ENCODE data around the gene SLC7A6. TPM values are rescaled to one million over a fixed set of nuclear protein-coding genes. Genes with fewer than 3 reads are reported as not detected.

Gene SLC7A6
- total and polyA plus RNA-seq, 5 donors from 2014 or later = 10.7 to 141 (median 18.8) TPM

DNA sequence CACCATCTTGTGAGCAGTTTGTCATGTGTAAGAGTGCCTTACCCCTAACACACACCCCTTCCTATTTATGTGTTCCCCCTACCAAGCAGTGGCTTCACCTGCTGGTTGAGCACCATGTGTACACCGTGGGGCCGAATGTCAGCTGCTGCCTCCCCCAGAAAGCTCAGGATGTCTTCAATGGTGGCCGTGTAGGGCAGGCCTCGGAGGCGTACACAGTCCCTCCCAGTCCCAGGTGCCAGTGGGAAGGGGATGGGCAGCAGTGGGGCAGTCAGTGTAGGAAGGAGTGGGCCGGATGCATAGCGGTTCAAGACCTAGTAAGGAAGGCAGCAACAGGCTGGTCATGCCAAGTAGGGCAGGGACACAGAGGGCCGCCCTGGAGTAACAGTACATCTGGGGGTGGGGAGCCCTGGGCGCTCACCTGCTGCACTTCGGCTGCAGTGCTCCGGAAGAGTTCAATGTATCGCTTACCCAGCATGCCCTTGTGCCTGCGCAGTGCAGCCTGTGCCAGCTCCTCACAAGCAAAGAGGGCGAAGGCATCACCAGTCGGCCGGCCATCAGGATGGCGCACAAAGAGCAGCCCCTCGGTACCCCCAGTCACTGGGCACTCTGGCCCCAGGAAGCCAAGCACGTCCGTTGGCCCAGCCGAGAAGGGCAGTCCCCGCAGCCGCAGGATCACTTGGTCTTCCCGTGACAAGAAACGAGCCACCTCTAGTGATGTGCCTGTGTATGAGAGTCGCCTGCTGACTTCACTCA lies 32.8 kb upstream of the SLC7A6 start:
- H3K27ac Mint-ChIP-seq = no peak overlapping the region
- H3K27me3 Mint-ChIP-seq = no peaks in the 10 kb centered on the region
- no peaks in the 10 kb centered on the region for H3K27me3 ChIP-seq (ENCODE audit: control insufficient read depth, insufficient read depth, low read length)

DNA sequence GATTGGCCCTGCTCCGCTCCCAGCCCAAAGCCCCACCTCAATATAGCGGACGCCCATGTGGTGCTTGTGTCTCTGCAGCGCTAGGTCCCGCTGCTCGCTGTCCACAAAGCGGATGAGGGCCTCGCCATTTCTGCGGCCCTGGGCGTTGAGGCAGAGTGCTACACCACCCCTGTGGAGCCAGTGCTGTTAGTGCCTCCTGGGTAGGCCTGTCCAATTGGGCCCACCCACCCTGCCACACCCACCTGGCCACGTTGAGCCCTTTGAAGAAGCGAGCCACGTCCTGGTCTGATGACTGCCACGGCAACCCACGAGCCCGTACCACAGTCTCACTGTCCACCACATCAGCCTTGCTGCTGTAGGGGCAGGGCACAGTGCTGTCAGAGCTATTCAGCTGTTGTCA lies 32.0 kb upstream of the SLC7A6 start:
- ATAC-seq (ENCODE audit: low read depth in 2 of 2) (no peak), DNase-seq (no peak)
- Mint-ChIP-seq H3K9me3 (no peaks in the 10 kb centered on the region), H3K4me1 (peaks cover 9 to 35% (median 18%) of the 10 kb centered on the region in 4 donors), H3K4me3 (no peak overlapping the region), H3K27ac (peak overlapping the region in 1 of 3 donors; percentile 14), H3K36me3 (peaks cover 8% of the 10 kb centered on the region), H3K27me3 (no peaks in the 10 kb centered on the region)
- H3K4me1 ChIP-seq (ENCODE audit: control insufficient read depth, insufficient read depth, low read length, poor library complexity, severe bottlenecking) = peaks cover 27% of the 10 kb centered on the region
- H3K36me3 ChIP-seq (ENCODE audit: control insufficient read depth, insufficient read depth, low read length) = peaks cover 22% of the 10 kb centered on the region
- no peak overlapping the region for H3K4me3 ChIP-seq (ENCODE audit: low read depth, low read length)
- no peaks in the 10 kb centered on the region for H3K27me3 ChIP-seq (ENCODE audit: control insufficient read depth, insufficient read depth, low read length)
- H3K9me3 ChIP-seq (ENCODE audit: control insufficient read depth in 2 of 2, low read length in 2 of 2) = no peaks in the 10 kb centered on the region
- no peak overlapping the region for H3K27ac ChIP-seq (ENCODE audit: insufficient read depth, low read length, poor library complexity, severe bottlenecking)

More for the DNA sequence above, 32.8 kb upstream of the SLC7A6 start:
- Mint-ChIP-seq H3K4me3 (peak overlapping the region in 1 of 4 donors; percentile 63), H3K4me1 (peaks cover 9 to 36% (median 23%) of the 10 kb centered on the region in 4 donors), H3K9me3 (no peaks in the 10 kb centered on the region), H3K36me3 (peaks cover 8% of the 10 kb centered on the region)
- Histone ChIP-seq H3K27ac (ENCODE audit: insufficient read depth, low read length, poor library complexity, severe bottlenecking) (no peak overlapping the region), H3K4me3 (ENCODE audit: low read depth, low read length) (no peak overlapping the region), H3K4me1 (ENCODE audit: control insufficient read depth, insufficient read depth, low read length, poor library complexity, severe bottlenecking) (peaks cover 28% of the 10 kb centered on the region), H3K36me3 (ENCODE audit: control insufficient read depth, insufficient read depth, low read length) (peaks cover 25% of the 10 kb centered on the region), H3K9me3 (ENCODE audit: control insufficient read depth in 2 of 2, low read length in 2 of 2) (no peaks in the 10 kb centered on the region)
- ATAC-seq (ENCODE audit: low read depth in 2 of 2) = no peak
- no peak for DNase-seq

DNA sequence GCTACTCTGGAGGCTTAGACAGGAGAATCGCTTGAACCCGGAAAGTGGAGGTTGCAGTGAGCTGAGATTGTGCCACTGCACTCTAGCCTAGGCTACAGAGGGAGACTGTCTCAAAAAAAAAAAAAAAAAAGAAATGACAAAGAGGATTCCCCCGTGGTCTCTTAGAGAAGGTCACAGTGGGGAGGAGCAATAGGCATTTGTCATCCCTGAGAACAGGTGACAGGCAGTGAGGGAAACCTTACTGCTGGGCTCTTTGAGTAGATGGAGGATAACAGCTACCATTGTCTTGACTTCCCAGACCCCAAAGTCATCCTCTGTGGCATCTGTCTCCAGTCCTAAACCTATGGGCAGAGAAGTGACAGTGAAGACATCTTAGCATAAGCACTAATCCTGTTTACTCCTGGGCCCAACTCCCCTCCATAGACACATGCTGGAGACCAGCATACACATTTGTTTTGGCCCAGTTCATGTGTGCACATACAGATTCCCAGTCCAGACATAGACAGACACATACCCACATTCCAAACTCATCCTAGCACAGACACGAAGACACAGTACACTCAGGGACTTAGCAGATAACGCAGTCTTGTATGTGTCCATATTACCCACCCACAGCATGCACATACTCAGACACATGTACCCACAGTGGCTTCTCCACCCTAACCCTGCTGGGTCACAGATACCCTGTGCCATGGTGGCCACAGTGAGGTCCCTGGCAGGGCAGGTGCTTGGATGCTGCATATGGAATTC lies 31.1 kb upstream of the SLC7A6 start:
- ATAC-seq (ENCODE audit: low read depth in 2 of 2) = peak; percentile 16 to 21
- no peaks in the 10 kb centered on the region for H3K27me3 ChIP-seq (ENCODE audit: control insufficient read depth, insufficient read depth, low read length)
- H3K36me3 Mint-ChIP-seq = peaks cover 8% of the 10 kb centered on the region
- H3K27me3 Mint-ChIP-seq = no peaks in the 10 kb centered on the region
- no peak for DNase-seq
- H3K4me1 ChIP-seq (ENCODE audit: control insufficient read depth, insufficient read depth, low read length, poor library complexity, severe bottlenecking) = peaks cover 25% of the 10 kb centered on the region
- no peaks in the 10 kb centered on the region for H3K9me3 ChIP-seq (ENCODE audit: control insufficient read depth in 2 of 2, low read length in 2 of 2)
- H3K4me3 Mint-ChIP-seq = peak overlapping the region in 1 of 4 donors; percentile 24
- H3K27ac ChIP-seq (ENCODE audit: insufficient read depth, low read length, poor library complexity, severe bottlenecking) = no peak overlapping the region
- H3K4me1 Mint-ChIP-seq = peaks cover 4 to 30% (median 15%) of the 10 kb centered on the region in 4 donors
- H3K4me3 ChIP-seq (ENCODE audit: low read depth, low read length) = no peak overlapping the region
- peaks cover 0 to 2% (median 0%) of the 10 kb centered on the region in 7 donors for H3K9me3 Mint-ChIP-seq
- peaks cover 12% of the 10 kb centered on the region for H3K36me3 ChIP-seq (ENCODE audit: control insufficient read depth, insufficient read depth, low read length)
- H3K27ac Mint-ChIP-seq = peak overlapping the region in 2 of 3 donors; percentile 5 to 21

DNA sequence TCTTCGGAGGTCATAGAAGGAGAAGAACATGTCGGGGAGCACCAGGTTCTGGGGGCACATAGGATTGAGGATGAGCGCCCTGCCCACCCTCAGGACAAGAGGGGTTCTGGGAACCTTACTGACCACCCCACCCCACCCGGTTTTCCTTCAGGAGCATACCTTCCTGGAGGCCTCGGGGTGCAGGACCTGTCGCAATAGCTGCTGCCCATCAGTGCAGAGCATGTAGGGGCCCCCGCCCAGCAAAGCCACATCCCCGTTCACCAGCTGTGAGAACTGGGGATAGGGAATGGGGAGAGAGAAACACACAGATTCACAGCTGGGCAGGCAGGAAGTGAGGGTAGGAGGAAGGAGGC lies 30.5 kb upstream of the SLC7A6 start:
- H3K4me1 Mint-ChIP-seq = peaks cover 4 to 31% (median 17%) of the 10 kb centered on the region in 4 donors
- H3K36me3 ChIP-seq (ENCODE audit: control insufficient read depth, insufficient read depth, low read length) = peaks cover 12% of the 10 kb centered on the region
- no peaks in the 10 kb centered on the region for H3K9me3 ChIP-seq (ENCODE audit: control insufficient read depth in 2 of 2, low read length in 2 of 2)
- peaks cover 8% of the 10 kb centered on the region for H3K36me3 Mint-ChIP-seq
- no peak overlapping the region for H3K4me3 ChIP-seq (ENCODE audit: low read depth, low read length)
- H3K27ac Mint-ChIP-seq = peak overlapping the region in 2 of 3 donors; percentile 5 to 21
- peaks cover 25% of the 10 kb centered on the region for H3K4me1 ChIP-seq (ENCODE audit: control insufficient read depth, insufficient read depth, low read length, poor library complexity, severe bottlenecking)
- peaks cover 0 to 2% (median 0%) of the 10 kb centered on the region in 7 donors for H3K9me3 Mint-ChIP-seq
- ATAC-seq (ENCODE audit: low read depth in 2 of 2) = no peak
- no peaks in the 10 kb centered on the region for H3K27me3 ChIP-seq (ENCODE audit: control insufficient read depth, insufficient read depth, low read length)
- no peaks in the 10 kb centered on the region for H3K27me3 Mint-ChIP-seq
- peak overlapping the region in 1 of 4 donors; percentile 24 for H3K4me3 Mint-ChIP-seq
- DNase-seq = no peak
- peak overlapping the region; percentile 33 for H3K27ac ChIP-seq (ENCODE audit: insufficient read depth, low read length, poor library complexity, severe bottlenecking)

DNA sequence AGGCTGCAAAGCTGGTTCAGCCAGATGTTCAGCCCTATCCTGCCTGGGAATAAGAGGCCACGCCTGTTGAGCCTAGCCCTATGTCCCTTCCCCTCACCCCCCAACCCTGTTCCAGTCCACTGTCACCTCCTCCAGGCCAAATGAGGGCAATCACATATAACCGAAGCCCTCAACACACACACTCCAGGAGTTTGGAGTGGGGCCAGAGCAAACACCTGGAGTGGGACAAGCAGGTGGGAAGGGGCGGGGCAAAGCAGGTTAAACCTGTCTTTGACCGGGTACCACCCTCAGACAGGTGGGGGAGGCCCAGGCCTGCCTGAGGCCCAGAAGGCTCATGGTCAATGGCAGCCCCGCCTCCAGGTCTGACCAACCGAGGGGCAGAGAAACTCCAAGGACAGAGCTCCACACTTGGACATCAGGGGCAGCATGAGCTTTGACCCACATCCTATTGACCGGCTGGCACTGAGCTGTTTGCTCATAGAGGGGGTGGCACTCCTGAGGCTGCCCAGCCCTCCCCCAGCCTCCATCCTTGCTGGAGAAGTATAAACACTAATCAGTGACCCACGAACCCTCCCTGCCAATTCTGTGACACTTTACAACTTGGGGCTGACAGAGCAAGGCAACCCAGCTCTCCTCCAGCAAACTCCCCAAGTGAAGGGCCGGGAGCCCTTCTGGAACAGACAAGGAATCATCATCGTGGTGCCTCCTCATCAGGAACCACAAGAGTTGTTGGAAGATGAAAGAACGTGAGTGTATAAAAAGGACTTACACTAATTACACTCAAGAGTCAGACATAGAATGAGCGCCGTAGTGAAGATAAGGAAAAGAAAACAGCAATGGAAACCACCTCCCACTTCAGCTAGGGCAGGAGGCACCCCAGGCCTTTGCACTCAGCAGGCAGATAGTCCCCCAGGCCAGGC lies 29.9 kb upstream of the SLC7A6 start:
- H3K36me3 Mint-ChIP-seq = peaks cover 5% of the 10 kb centered on the region
- no peaks in the 10 kb centered on the region for H3K27me3 Mint-ChIP-seq
- no peaks in the 10 kb centered on the region for H3K9me3 ChIP-seq (ENCODE audit: control insufficient read depth in 2 of 2, low read length in 2 of 2)
- peaks cover 0 to 2% (median 0%) of the 10 kb centered on the region in 7 donors for H3K9me3 Mint-ChIP-seq
- peak overlapping the region; percentile 52 to 85 (median 68) for H3K4me3 Mint-ChIP-seq
- ATAC-seq (ENCODE audit: low read depth in 2 of 2) = no peak
- H3K36me3 ChIP-seq (ENCODE audit: control insufficient read depth, insufficient read depth, low read length) = peaks cover 8% of the 10 kb centered on the region
- H3K27me3 ChIP-seq (ENCODE audit: control insufficient read depth, insufficient read depth, low read length) = no peaks in the 10 kb centered on the region
- H3K27ac Mint-ChIP-seq = peak overlapping the region in 2 of 3 donors; percentile 37 to 74
- H3K4me1 Mint-ChIP-seq = peaks cover 0 to 30% (median 12%) of the 10 kb centered on the region in 4 donors
- DNase-seq = no peak
- no peak overlapping the region for H3K4me3 ChIP-seq (ENCODE audit: low read depth, low read length)
- peak overlapping the region; percentile 33 for H3K27ac ChIP-seq (ENCODE audit: insufficient read depth, low read length, poor library complexity, severe bottlenecking)
- H3K4me1 ChIP-seq (ENCODE audit: control insufficient read depth, insufficient read depth, low read length, poor library complexity, severe bottlenecking) = peaks cover 25% of the 10 kb centered on the region

DNA sequence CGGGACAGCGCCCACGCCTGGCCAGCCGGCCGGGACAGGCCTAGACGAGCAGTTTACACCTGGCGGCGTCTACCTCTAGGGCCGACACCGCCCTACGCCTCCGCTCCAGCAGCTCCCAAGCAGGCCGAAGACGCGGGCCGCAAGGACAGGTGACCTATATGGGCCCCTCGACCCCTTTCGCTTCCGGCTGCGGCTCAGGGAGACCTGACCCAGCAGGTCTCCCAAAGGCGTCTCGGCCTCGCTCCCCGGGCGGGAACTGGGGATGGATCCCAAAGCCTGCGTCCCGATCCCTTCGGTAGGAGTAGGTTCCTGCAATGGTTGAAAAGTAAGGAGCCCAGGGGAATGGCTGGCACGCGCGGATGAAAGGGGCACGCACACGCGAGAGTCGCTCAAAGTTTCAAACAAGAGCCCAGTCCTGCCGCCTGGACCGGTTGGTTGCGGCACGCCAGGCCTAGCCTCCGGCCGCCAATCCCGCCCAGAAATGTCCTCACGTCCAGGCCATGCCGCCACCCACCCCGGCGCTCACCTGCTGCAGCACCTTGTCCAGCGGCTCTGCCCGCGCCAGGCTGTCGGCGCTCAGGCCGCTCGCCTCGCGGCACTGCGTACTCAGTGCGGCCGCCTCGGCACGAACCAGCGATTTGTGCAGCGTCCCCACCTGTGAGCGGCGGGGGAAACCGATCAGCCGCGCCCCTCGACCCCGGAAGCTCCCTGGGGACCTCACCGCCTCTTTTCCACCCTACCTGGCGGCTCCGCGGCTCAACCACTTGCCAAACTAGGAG lies 29.0 kb upstream of the SLC7A6 start:
- H3K27ac Mint-ChIP-seq = peak overlapping the region in 2 of 3 donors; percentile 37 to 74
- peaks cover 0 to 2% (median 0%) of the 10 kb centered on the region in 7 donors for H3K9me3 Mint-ChIP-seq
- no peak for ATAC-seq (ENCODE audit: low read depth in 2 of 2)
- no peaks in the 10 kb centered on the region for H3K27me3 Mint-ChIP-seq
- no peak for DNase-seq
- Histone ChIP-seq H3K4me1 (ENCODE audit: control insufficient read depth, insufficient read depth, low read length, poor library complexity, severe bottlenecking) (peaks cover 32% of the 10 kb centered on the region), H3K36me3 (ENCODE audit: control insufficient read depth, insufficient read depth, low read length) (peaks cover under 1% of the 10 kb centered on the region), H3K9me3 (ENCODE audit: control insufficient read depth in 2 of 2, low read length in 2 of 2) (no peaks in the 10 kb centered on the region), H3K4me3 (ENCODE audit: low read depth, low read length) (no peak overlapping the region), H3K27ac (ENCODE audit: insufficient read depth, low read length, poor library complexity, severe bottlenecking) (peak overlapping the region; percentile 29), H3K27me3 (ENCODE audit: control insufficient read depth, insufficient read depth, low read length) (no peaks in the 10 kb centered on the region)
- H3K36me3 Mint-ChIP-seq = peaks cover 3% of the 10 kb centered on the region
- peak overlapping the region; percentile 52 to 73 (median 64) for H3K4me3 Mint-ChIP-seq
- H3K4me1 Mint-ChIP-seq = peaks cover 0 to 32% (median 11%) of the 10 kb centered on the region in 4 donors

DNA sequence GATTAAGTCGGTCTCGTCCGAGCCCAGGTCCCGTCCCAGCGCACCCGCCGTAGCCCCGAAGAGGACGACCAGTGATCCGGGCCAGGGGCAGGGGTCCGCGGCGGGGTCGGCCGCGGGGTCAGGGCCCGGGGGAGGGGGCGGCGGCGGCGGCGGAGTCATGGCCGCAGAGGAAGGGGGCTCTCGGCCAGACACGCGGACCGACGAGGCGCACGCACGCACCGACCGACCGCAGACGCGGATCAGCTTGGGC lies 28.5 kb upstream of the SLC7A6 start, which contains the start of gene ESRP2:
TSS of gene ESRP2 (minus strand) at position 241 of the 250 bp plus-strand sequence. CDS start at position 159, 82 bp downstream.
- no peaks in the 10 kb centered on the region for H3K27me3 Mint-ChIP-seq
- Histone ChIP-seq H3K4me3 (ENCODE audit: low read depth, low read length) (peak within 1 kb of the TSS; percentile 37), H3K4me1 (ENCODE audit: control insufficient read depth, insufficient read depth, low read length, poor library complexity, severe bottlenecking) (peaks cover 32% of the 10 kb centered on the region), H3K9me3 (ENCODE audit: control insufficient read depth in 2 of 2, low read length in 2 of 2) (no peaks in the 10 kb centered on the region), H3K27me3 (ENCODE audit: control insufficient read depth, insufficient read depth, low read length) (no peaks in the 10 kb centered on the region), H3K36me3 (ENCODE audit: control insufficient read depth, insufficient read depth, low read length) (no peaks in the 10 kb centered on the region), H3K27ac (ENCODE audit: insufficient read depth, low read length, poor library complexity, severe bottlenecking) (peak within 1 kb of the TSS; percentile 66)
- ATAC-seq (ENCODE audit: low read depth in 2 of 2) = no peak
- peak within 1 kb of the TSS; percentile 66 to 94 (median 82) for H3K27ac Mint-ChIP-seq
- H3K4me3 Mint-ChIP-seq = peak within 1 kb of the TSS; percentile 96 to 98 (median 96)
- DNase-seq = no peak
- H3K9me3 Mint-ChIP-seq = peaks cover 0 to 2% (median 0%) of the 10 kb centered on the region in 7 donors
- H3K36me3 Mint-ChIP-seq = peaks cover under 1% of the 10 kb centered on the region
- H3K4me1 Mint-ChIP-seq = peaks cover 0 to 32% (median 11%) of the 10 kb centered on the region in 4 donors

Data from CD4-positive, CD25-positive, alpha-beta regulatory T cell (primary cell).